Hypothalamus (tissue), 51 donors: ENCODE results near the gene CPNE8.

Experiments
- DNase-seq, 51 donors: peaks; one replicate each; lab custom pipeline; 2025; lab: John Stamatoyannopoulos, UW

Gene CPNE8

DNA sequence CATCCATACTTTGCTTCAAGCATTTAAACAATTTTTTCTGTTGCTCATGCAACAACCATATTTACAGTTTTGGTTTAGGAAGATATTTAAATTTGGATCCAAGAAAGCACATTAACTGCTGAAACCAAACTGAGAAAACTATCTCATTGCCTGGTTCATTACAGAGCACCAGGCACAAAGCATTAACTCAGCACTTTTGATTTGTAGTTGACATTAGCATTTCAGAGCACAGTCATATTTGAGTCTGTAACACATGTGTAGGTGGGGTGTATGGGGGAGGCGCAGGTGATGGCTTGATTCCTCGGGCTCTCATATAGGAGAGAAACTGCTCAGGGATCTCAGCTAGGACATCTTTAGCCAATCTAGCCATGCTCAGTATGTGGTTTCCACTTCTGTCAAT lies 251.7 kb downstream of the CPNE8 start:
- DNase-seq, result no peak

GRCh38 chr12:38648813-38649212 lies 256.6 kb downstream of the CPNE8 start:
- no peak for DNase-seq

DNA sequence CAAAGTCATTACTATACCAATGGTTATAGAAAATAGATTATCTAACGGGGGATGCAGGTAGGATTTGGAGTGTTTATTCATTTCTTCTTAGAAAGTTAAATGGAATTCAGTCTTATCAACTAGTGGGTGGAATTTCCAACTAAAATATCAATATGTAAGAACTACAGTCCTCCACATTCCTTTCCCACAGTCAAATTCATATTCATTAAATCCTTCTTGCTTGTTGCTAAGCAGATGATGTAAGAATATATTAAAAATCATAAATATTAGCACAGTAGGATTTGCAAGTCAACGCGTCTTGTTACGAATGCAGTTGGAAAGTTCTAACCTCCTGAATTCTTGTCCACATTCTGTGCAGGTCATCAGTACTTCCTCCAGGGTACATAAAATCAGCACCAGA lies 259.2 kb downstream of the CPNE8 start:
- DNase-seq, result no peak

DNA sequence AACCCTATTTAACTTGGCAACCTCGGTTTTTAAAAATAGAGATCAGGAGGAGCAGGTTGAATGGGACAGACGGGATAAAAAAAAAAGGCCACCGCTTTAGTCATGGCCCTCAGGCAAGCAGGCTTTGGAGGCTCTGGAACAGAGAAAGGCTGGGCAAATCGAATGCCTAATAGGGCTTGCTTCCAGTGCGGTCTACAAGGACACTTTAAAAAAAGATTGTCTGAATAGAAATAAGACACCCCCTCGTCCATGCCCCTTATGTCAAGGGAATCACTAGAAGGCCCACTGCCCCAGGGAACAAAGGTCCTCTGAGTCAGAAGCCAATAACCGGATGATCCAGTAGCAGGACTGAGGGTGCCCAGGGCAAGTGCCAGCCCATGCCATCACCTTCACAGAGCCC lies 265.8 kb downstream of the CPNE8 start:
- DNase-seq, result no peak

- DNase-seq, result no peak
Measured at GRCh38 chr12:38638401-38638800, 267.0 kb downstream of the CPNE8 start.

- no peak for DNase-seq
Measured at GRCh38 chr12:38633511-38633910, 271.9 kb downstream of the CPNE8 start.

DNA sequence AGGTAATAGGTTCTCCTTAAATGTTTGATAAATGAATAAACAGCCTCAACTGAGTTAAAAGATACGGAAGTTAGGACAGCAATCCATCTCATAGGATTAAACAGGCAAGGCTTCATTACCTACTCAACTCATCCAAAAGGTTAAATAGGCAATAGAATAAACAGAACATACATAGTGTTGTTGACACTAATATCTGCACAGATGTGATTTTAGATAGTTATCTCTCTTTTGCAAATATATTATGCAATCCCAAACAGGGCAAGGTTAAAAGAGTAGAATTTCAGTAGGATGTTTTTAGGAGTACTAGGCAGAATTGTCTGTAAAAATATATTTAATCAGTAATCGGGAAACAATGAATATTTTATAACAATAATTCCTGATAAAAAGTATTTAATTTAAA lies 276.3 kb downstream of the CPNE8 start:
- DNase-seq, result no peak

GRCh38 chr12:38628288-38628687 lies 277.1 kb downstream of the CPNE8 start:
- DNase-seq, result no peak

GRCh38 chr12:38625306-38625705 lies 280.1 kb downstream of the CPNE8 start:
- DNase-seq, result no peak

GRCh38 chr12:38614171-38614570 lies 291.2 kb downstream of the CPNE8 start:
- DNase-seq, result no peak

GRCh38 chr12:38610808-38611350 lies 294.5 kb downstream of the CPNE8 start:
- DNase-seq, result no peak

DNA sequence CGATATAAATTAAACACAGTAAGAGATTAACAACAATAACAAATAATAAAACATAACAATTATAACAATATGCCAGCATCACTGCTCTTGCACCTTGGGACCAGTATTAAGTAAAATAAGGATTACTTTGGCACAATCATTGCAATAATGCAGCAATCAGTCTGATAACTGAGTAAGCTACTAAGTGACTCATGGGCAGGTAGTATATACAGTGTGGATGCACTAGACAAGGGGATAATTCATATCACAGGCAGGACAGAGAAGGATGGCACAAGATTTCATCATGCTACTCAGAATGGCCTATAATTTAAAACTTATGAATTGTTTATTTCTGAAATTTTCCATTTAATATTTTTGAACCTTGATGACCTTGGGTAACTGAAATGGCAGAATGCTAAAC lies 298.1 kb downstream of the CPNE8 start:
- no peak for DNase-seq
